Renal cortical epithelial cell (primary cell): Measurements from ENCODE around the gene SLC22A6. TPM values are rescaled to one million over a fixed set of nuclear protein-coding genes. Genes with fewer than 3 reads are reported as not detected.
A peak's percentile ranks its signal among the peaks of the same experiment; 100 is the strongest.
"Not testable (repeated sequence)": the region's sequence is repeated elsewhere in the genome, so short reads cannot be mapped to it uniquely, and the experiment has no call there.

Experiments
- DNase-seq: peaks from one replicate; pipeline ENCODE4 v3.0.0-alpha.2; 2011; ENCODE audit warnings: low read depth
- total RNA-seq: library from RNA; depleted of rRNA; stranded (reverse); fragments of >200 nt; gene quantifications from 2 replicates; pipeline ENCODE4 v1.2.3, GENCODE V29; 2014

Gene SLC22A6
- total RNA-seq, 1 donor from 2014 or later = not detected

- no peak for DNase-seq
Measured at GRCh38 chr11:62985041-62985750, 429 bp upstream of the SLC22A6 start.

GRCh38 chr11:62983536-62984199 lies 1.1 kb downstream of the SLC22A6 start:
- no peak for DNase-seq

DNA sequence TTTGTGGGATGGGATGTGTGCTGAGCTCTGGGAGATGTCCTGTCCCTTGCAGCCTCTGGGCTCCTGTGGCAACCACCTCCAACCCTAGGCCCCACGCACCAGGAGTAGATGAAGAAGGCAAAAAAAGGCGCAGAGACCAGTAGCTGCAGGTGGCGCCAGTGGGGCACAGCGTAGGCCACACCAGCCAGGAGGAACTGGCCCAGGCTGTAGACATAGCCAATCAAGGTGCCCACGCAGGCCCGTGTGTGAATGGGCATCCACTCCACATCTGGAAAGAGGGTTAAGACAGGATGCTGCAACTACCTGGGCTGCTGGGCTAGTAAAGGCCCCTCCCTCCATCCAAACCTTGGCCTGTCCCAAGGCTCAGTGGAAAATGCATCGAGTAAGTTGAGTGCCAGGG lies 3.0 kb downstream of the SLC22A6 start:
- DNase-seq = no peak

- DNase-seq = peak; percentile 2
Measured at GRCh38 chr11:62980133-62980760, 4.5 kb downstream of the SLC22A6 start.

DNA sequence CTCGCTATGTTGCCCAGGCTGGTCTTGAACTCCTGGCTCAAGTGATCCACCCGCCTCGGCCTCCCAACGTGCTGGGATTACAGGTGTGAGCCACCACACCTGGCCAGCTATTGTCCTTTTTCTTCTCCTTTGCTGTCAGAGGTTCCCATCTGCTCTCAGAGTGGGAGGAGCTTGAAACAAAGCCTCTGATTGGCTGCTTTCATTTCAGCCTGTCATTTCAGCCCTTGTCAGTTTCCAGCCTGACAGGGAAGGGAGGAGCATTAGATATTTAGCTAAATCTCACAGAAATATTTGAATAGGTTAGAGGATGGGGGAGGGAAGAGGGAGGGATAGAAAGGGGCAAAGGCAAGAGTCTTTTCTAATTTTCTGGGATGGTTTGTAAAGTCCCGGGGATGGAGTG lies 8.7 kb downstream of the SLC22A6 start:
- DNase-seq = no peak

- peak; percentile 7 for DNase-seq
Measured at GRCh38 chr11:62974848-62975522, 9.8 kb downstream of the SLC22A6 start.

GRCh38 chr11:62965574-62965973 lies 19.2 kb downstream of the SLC22A6 start:
- no peak for DNase-seq

GRCh38 chr11:62962391-62962790 lies 22.4 kb downstream of the SLC22A6 start:
- DNase-seq = no peak

DNA sequence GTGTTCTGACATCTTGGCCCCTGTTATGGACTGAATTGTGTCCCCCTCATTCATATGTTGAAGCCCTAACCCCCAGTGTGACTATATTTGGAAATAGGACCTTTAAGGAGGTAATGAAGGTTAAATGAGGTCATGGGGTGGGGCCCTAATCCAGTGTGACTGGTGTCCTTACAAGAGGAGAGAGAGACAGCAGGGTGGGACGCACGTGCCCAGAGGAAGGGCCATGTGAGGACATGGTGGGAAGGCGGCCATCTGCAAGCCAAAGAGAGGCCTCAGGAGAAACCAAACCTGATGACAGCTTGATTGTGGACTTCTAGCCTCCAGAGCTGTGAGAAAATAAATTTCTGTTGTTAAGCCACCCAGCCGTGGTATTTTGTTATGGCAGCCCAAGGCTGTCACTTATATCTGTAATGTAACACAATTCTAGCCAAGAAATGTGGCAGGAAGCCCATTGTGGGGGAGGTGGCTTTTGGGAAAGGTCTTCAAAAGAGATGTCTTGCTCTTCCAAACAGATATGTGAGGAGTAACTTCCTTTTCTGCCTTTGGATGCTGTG lies 23.7 kb downstream of the SLC22A6 start:
- DNase-seq = no peak

GRCh38 chr11:62959422-62959980 lies 25.3 kb downstream of the SLC22A6 start:
- no peak for DNase-seq

DNA sequence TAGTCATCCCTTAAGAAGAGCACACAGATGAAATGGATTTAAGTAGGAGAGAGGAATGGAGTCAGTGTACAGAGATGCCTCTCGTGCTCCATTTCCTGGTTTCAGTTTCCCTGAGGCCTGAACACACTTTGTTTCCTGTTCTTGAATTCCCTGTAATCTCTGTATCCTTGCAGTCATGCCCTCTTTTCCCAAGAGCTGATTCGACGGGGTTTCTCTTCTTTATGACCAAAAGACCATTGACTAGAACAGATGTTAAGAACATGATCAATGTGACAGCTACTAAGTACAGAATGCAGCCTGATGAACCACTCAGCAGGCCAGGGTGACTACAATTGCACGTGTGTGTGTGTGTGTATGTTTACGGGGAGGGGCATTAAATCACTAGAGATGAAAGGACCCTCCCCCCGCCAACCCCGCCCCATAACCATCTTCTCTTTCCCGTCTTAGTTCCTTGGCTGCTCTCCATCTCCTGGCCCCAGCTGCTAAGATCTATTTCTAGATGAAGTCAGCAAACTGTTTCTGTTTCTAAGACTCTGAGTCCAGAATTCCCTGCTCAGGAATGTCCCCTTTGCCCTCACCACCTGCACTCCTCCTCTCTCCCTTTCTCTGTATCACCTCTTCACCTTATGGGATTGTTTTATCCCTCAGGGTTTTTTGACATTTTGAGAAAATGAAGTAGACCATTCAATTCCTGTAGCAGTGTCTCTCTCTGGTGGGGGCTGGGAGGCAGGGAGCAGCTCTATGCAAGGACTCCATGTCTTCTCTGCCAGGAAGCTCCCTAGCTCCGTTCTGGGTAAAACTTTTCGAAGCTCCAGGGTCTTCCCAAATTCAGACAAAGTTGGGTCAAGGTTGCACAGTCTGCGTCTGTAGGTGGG lies 26.0 kb downstream of the SLC22A6 start:
- DNase-seq = peak; percentile 9

DNA sequence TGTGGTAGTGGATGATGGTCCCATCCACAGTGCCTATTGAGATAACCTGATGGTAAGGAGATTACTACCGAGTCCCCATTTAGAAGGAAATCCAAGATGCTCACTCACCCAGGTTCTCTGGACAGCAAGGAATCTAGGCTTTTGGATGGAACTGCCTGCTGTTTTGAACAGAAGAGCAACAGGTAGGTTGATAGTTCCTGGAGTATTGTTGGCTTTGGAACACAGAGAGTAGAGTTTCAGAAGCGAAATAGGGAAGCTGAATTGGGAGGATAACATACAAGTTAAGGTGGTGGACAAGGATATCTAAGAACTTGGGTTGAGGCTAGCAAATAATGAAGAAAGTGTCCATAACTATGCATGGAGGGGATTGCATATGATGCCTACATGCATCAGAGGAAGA lies 27.6 kb downstream of the SLC22A6 start:
- no peak for DNase-seq

DNA sequence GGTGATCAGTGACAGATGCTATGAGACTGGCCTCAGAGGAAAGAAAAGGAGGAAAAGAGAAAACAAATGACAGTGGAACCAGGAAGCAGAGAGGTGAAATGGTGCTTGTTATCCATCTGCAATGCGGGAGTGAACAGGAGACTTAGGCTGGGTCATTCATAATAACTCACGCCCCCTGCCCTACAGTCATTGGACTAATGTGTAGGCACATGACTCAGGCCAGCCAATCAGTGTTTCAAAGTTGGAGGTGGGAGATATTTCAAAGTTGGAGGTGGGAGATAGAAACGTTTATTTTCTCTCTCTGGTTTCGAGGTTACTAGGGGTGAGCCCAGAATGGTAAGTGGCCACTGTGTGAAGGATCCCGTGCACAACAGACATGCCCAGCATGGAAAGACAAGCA lies 30.3 kb downstream of the SLC22A6 start:
- no peak for DNase-seq

DNA sequence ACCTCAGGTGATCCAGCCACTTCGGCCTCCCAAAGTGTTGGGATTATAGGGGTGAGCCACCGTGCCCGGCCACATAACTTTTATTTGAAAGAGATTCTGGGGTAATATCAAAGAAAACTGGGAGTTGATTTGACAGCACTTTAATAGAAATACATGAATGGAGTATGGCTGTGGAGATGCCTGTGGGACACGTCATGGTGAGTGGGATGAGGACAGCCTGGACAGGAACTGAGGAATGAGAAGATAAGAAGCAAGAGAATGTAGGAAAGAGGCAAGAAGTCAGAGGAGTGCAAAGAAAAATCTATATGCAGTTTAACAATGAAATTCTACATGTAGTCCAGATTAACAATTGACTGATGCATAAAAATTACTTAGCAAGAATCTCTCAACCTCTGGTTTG lies 31.0 kb downstream of the SLC22A6 start:
- no peak for DNase-seq

- no peak for DNase-seq
Measured at GRCh38 chr11:62948765-62949320, 35.9 kb downstream of the SLC22A6 start.

GRCh38 chr11:62945538-62945937 lies 39.2 kb downstream of the SLC22A6 start:
- not testable (repeated sequence) for DNase-seq

GRCh38 chr11:62937528-62937927 lies 47.2 kb downstream of the SLC22A6 start:
- DNase-seq = not testable (repeated sequence)

DNA sequence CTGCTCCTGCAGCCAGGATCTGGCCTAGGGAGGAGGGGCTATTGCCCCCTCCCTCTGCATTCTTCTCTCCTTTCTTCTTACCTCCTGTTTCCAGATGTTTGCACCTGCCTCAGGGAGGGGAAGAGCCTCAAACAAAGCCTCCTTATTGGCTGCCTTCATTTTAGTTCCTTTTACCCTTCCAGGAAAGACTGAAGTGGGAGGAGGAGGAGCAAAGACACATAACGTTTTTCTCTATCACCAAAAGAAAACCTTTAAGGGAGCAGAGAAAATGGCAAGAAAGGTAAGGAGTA lies 50.3 kb downstream of the SLC22A6 start:
- no peak for DNase-seq

GRCh38 chr11:62933750-62934495 lies 50.8 kb downstream of the SLC22A6 start:
- DNase-seq = no peak

- no peak for DNase-seq
Measured at GRCh38 chr11:62933285-62933684, 51.5 kb downstream of the SLC22A6 start.
